Measurements from ENCODE around the gene GREM2.

- no peak for TF ChIP-seq CTCF (IDR thresholded peaks at IDR 0.05)
- TF ChIP-seq EMX1 (CRISPR knock-in tag; IDR thresholded peaks at IDR 0.05), result no peak
- TF ChIP-seq ZNF512 (CRISPR knock-in tag; IDR thresholded peaks at IDR 0.05; ENCODE audit: borderline replicate concordance), result no peak
- no peak for TF ChIP-seq SMAD4 (CRISPR knock-in tag; IDR thresholded peaks at IDR 0.05)
- no peak for TF ChIP-seq NFYB (CRISPR knock-in tag; conservative IDR thresholded peaks at IDR 0.05; ENCODE audit: low read depth)
- no peak for TF ChIP-seq ZBTB21 (CRISPR knock-in tag; IDR thresholded peaks at IDR 0.05; ENCODE audit: borderline replicate concordance)
- no peak for TF ChIP-seq CREM (CRISPR knock-in tag; IDR thresholded peaks at IDR 0.05)
- TF ChIP-seq HMGA2 (CRISPR knock-in tag; IDR thresholded peaks at IDR 0.05), result no peak
- no peak for TF ChIP-seq ZNF232 (CRISPR knock-in tag; IDR thresholded peaks at IDR 0.05)
- no peak for TF ChIP-seq MAX (CRISPR knock-in tag; IDR thresholded peaks at IDR 0.05)
- TF ChIP-seq E2F5 (CRISPR knock-in tag; IDR thresholded peaks at IDR 0.05), result no peak
These were observed 7.0 kb upstream of the GREM2 start for GRCh38 chr1:240618946-240619345.

Data from WTC11 (cell line).